Measurements from ENCODE around the gene PSMC6. TPM values are rescaled to one million over a fixed set of nuclear protein-coding genes. Genes with fewer than 3 reads are reported as not detected.
A peak's percentile ranks its signal among the peaks of the same experiment; 100 is the strongest.
"Not testable (repeated sequence)": the region's sequence is repeated elsewhere in the genome, so short reads cannot be mapped to it uniquely, and the experiment has no call there.

The PSMC6 gene
- total RNA-seq, 6 experiments from 2014 or later, result 40.7 to 63.0 (median 51.3) TPM

DNA sequence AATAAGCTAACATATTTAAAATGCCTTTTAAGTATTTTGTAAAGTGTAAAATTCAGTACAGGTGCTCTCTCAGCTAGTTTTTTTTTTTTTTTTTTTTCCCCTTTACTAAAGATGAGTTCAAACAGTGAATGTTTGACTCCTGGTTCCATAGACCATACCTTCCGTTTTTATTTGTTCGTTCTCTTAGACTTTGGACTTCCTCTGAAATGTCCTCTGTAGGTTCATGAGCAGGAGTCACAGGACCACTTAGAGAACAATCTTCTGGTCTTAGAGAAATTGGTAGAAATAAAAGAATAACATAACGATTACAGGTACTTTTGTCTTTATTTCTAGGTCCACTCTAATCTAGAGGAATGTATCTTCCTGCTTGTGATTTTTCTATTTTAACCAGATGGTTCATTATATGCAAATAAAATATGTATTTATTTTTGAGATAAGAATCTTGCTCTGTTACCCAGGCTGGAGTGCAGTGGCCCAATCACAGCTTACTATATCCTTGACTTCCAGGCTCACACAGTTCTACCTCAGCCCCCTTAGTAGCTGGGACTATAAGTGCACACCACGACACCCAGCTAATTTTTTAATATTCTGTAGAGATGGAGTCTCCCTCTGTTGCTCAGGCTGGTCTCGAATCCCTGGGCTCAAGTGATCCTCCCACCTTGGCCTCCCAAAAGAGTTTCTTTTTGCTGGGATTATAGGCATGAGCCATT lies 48.8 kb downstream of the PSMC6 start:
- peak; percentile 61 to 95 (median 84) for ATAC-seq
- Histone ChIP-seq H3K27me3 (no peaks in the 10 kb centered on the region), H3K4me3 (no peak overlapping the region), H3K9me3 (no peaks in the 10 kb centered on the region), H3K36me3 (peaks cover 0 to 22% (median 2%) of the 10 kb centered on the region in 4 donors), H3K27ac (peak overlapping the region in 1 of 3 donors; percentile 24), H3K4me1 (peaks cover 0 to 11% (median 3%) of the 10 kb centered on the region in 4 donors)
- intact Hi-C loops (cut with DNase I), result no loop called here
- WGBS (ENCODE audit: insufficient coverage, low coverage, low lambda C conversion rate, missing lambda C conversion rate), result 60% methylated on average over 5 of the region's 5 CpGs
- TF ChIP-seq, protein P1, sequence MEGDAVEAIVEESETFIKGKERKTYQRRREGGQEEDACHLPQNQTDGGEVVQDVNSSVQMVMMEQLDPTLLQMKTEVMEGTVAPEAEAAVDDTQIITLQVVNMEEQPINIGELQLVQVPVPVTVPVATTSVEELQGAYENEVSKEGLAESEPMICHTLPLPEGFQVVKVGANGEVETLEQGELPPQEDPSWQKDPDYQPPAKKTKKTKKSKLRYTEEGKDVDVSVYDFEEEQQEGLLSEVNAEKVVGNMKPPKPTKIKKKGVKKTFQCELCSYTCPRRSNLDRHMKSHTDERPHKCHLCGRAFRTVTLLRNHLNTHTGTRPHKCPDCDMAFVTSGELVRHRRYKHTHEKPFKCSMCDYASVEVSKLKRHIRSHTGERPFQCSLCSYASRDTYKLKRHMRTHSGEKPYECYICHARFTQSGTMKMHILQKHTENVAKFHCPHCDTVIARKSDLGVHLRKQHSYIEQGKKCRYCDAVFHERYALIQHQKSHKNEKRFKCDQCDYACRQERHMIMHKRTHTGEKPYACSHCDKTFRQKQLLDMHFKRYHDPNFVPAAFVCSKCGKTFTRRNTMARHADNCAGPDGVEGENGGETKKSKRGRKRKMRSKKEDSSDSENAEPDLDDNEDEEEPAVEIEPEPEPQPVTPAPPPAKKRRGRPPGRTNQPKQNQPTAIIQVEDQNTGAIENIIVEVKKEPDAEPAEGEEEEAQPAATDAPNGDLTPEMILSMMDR (IDR thresholded peaks at IDR 0.05), result no peak
- no peak for TF ChIP-seq POLR2A (IDR thresholded peaks at IDR 0.05)
- DNase-seq, result no peak

DNA sequence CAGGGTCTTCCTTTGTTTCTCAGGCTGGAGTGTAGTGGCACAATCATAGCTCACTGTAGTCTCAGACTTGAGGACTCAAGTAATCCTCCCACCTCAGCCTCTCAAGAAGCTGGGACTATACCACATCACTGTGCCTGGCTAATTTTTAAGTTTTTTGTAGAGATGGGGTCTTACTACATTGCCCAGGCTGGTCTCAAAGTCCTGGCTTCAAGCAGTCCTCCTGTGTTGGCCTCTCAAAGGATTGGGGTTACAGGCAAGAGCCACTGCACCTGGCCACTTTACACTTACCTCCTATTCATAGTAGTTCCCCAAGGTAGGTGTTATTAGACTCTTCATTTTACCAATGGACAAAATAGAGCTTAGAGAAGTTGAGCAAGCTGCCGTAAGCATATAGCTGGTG lies 52.1 kb downstream of the PSMC6 start:
- peaks cover 0 to 22% (median 4%) of the 10 kb centered on the region in 4 donors for H3K36me3 ChIP-seq
- ATAC-seq (no peak), DNase-seq (no peak)
- H3K4me1 ChIP-seq, result peaks cover 0 to 11% (median 3%) of the 10 kb centered on the region in 4 donors
- intact Hi-C loops (cut with DNase I), result no loop called here
- H3K27me3 ChIP-seq, result no peaks in the 10 kb centered on the region
- no peak overlapping the region for H3K27ac ChIP-seq
- 100% methylated on average over 1 of the region's 1 CpG for WGBS (ENCODE audit: insufficient coverage, low coverage, low lambda C conversion rate, missing lambda C conversion rate)
- H3K9me3 ChIP-seq, result no peaks in the 10 kb centered on the region
- TF ChIP-seq, protein P1 (IDR thresholded peaks at IDR 0.05), result no peak
- no peak for TF ChIP-seq POLR2A (IDR thresholded peaks at IDR 0.05)
- no peak overlapping the region for H3K4me3 ChIP-seq

DNA sequence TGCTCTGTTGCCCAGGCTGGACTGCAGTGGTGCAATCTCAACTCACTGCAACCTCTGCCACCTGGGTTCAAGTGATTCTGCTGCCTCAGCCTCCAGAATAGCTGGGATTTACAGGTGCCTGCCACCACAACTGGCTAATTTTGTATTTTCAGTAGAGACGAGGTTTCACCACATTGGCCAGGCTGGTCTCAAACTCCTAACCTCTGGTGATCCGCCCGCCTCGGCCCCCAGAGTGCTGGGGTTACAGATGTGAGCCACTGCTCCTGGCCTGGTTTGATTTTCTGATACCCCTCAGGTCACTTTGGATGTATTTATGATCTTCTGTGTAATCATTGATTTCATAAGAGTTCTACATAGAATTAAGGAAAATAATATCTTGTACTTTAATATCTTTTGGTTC lies 55.9 kb downstream of the PSMC6 start:
- H3K4me1 ChIP-seq; H3K27ac ChIP-seq; DNase-seq; H3K9me3 ChIP-seq; intact Hi-C loops (cut with DNase I); ATAC-seq; H3K27me3 ChIP-seq; H3K4me3 ChIP-seq: not testable (repeated sequence)
- H3K36me3 ChIP-seq, result peaks cover 3 to 24% (median 9%) of the 10 kb centered on the region in 4 donors
- whole genome bisulfite sequencing (ENCODE audit: insufficient coverage, low coverage, low lambda C conversion rate, missing lambda C conversion rate), result 100% methylated on average over 2 of the region's 4 CpGs

DNA sequence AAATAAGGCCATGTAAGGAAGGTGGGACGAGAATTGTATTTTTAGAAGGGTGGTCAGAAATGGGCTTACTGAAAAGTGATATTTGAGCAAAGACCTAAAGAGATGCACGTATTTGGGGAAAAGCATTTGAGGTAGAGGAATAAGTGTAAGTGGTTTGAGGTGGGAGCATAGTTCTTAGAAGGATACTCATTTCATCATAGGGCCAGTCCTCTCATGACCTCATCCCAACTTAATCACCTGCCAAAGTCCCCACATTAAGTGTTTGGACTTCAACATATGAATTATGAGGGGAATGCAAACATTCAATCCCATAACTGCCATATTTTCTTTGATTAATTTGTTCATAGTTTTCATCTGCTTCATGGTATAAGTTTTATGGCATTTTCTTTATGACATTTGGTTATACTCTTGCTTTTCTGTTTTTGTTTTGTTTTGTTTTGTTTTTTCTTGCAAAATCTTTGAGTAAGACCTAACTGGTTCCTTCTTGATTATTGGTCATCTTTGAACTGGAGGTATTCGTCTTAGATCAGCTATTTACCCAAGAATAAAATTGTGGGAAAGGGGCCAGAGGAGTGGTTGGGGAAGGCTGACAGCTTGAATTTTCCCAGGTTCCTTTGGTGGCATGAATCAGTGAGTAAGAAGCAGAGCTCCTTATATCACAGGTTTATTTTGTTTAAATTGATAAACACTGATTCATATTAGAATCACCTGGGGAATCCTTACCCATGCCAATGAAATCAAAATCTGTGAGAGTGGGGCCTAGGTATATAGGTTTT lies 60.2 kb downstream of the PSMC6 start:
- H3K27ac ChIP-seq, result no peak overlapping the region
- H3K9me3 ChIP-seq, result no peaks in the 10 kb centered on the region
- 90% methylated on average over 3 of the region's 3 CpGs for WGBS (ENCODE audit: insufficient coverage, low coverage, low lambda C conversion rate, missing lambda C conversion rate)
- H3K27me3 ChIP-seq, result no peaks in the 10 kb centered on the region
- peaks cover 0 to 41% (median 23%) of the 10 kb centered on the region in 4 donors for H3K36me3 ChIP-seq
- no peak overlapping the region for H3K4me3 ChIP-seq
- DNase-seq, result no peak
- TF ChIP-seq, protein P1 (IDR thresholded peaks at IDR 0.05), result no peak
- TF ChIP-seq POLR2A (IDR thresholded peaks at IDR 0.05), result no peak
- ATAC-seq, result no peak
- intact Hi-C loops (cut with DNase I), result no loop called here
- H3K4me1 ChIP-seq, result no peaks in the 10 kb centered on the region

DNA sequence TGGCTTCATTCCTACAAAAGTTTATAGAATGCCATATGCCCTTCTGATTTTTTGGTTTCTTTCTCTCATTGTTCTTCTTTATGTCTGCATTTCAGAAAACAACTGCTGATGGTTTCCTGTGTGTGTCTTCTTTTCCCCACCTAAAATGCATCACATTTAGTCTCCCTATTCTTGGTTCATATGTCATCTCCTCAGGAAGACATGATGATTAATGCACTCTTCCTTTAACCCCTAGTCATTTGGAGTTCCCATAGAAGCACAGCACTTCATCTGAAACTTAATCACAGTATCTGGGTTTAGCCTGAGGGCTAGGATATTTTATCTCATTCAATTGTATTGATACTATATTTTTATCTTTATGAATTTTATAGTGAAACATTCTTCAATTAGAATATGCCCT lies 62.9 kb downstream of the PSMC6 start:
- intact Hi-C loops (cut with DNase I), result no loop called here
- DNase-seq (no peak), ATAC-seq (no peak)
- H3K27ac ChIP-seq, result no peak overlapping the region
- no peaks in the 10 kb centered on the region for H3K4me1 ChIP-seq
- H3K9me3 ChIP-seq, result no peaks in the 10 kb centered on the region
- no peaks in the 10 kb centered on the region for H3K27me3 ChIP-seq
- H3K36me3 ChIP-seq, result peaks cover 0 to 53% (median 29%) of the 10 kb centered on the region in 4 donors
- TF ChIP-seq POLR2A (IDR thresholded peaks at IDR 0.05), result no peak
- TF ChIP-seq, protein P1 (IDR thresholded peaks at IDR 0.05), result no peak
- H3K4me3 ChIP-seq, result no peak overlapping the region

All from right lobe of liver (tissue), 6 donors.